SK-N-SH treated with all-trans-retinoic acid at 6 μM for 48 hours (cell line): ENCODE results near the gene ERRFI1.

Experiments
- ATAC-seq: fragments of 200-7000 bp; cut with Tn5 transposase; 3 replicates; pipeline ENCODE4 v1.9.1; 2020; ENCODE audit warnings: mild to moderate bottlenecking, moderate library complexity
- ARNTL ChIP-seq: fragments of 450-650 bp; formaldehyde crosslinking; IDR thresholded peaks from 2 replicates; pipeline ENCODE4 v1.5.0; 2020; ENCODE audit warnings: low read depth, mild to moderate bottlenecking, moderate library complexity, borderline replicate concordance
- BACH2 ChIP-seq: fragments of 250-450 bp; sonication (Bioruptor Pico); IDR thresholded peaks from 2 replicates; pipeline ENCODE4 v1.9.0; 2021; ENCODE audit warnings: mild to moderate bottlenecking, borderline replicate concordance
- CSDC2 ChIP-seq: fragments of 250-450 bp; sonication (Bioruptor Pico); IDR thresholded peaks from 2 replicates; pipeline ENCODE4 v1.5.0; 2020; ENCODE audit warnings: mild to moderate bottlenecking, moderate library complexity
- ESRRG ChIP-seq: fragments of 250-450 bp; sonication (Bioruptor Pico); IDR thresholded peaks from 2 replicates; pipeline ENCODE4 v1.6.1; 2021; ENCODE audit warnings: mild to moderate bottlenecking
- GLIS3 ChIP-seq: fragments of 250-450 bp; sonication (Bioruptor Pico); IDR thresholded peaks from 2 replicates; pipeline ENCODE4 v1.5.0; 2020; ENCODE audit warnings: mild to moderate bottlenecking, moderate library complexity
- ISL1 ChIP-seq: fragments of 250-450 bp; sonication (Bioruptor Pico); IDR thresholded peaks from 2 replicates; pipeline ENCODE4 v2.1.2; 2022; ENCODE audit warnings: mild to moderate bottlenecking, moderate library complexity
- OSR1 ChIP-seq: fragments of 250-450 bp; sonication (Bioruptor Pico); IDR thresholded peaks from 2 replicates; pipeline ENCODE4 v1.8.0; 2022; ENCODE audit warnings: moderate library complexity, mild to moderate bottlenecking, inconsistent platforms
- POU6F1 ChIP-seq: fragments of 250-450 bp; sonication (Bioruptor Pico); IDR thresholded peaks from 2 replicates; pipeline ENCODE4 v1.8.0; 2021; ENCODE audit warnings: low read depth, mild to moderate bottlenecking, moderate library complexity, borderline replicate concordance
- PPARA ChIP-seq: fragments of 250-450 bp; sonication (Bioruptor Pico); IDR thresholded peaks from 2 replicates; pipeline ENCODE4 v1.5.0; 2020; ENCODE audit warnings: mild to moderate bottlenecking, borderline replicate concordance
- RARB ChIP-seq: fragments of 250-450 bp; sonication (Bioruptor Pico); IDR thresholded peaks from 2 replicates; pipeline ENCODE4 v1.8.0; 2021; ENCODE audit warnings: mild to moderate bottlenecking, moderate library complexity
- SNAI2 ChIP-seq: fragments of 250-450 bp; sonication (Bioruptor Pico); IDR thresholded peaks from 2 replicates; pipeline ENCODE4 v1.5.0; 2020; ENCODE audit warnings: mild to moderate bottlenecking, moderate library complexity
- TCF4 ChIP-seq: fragments of 250-450 bp; sonication (Bioruptor Pico); IDR thresholded peaks from 2 replicates; pipeline ENCODE4 v1.8.0; 2021; ENCODE audit warnings: mild to moderate bottlenecking, moderate library complexity, borderline replicate concordance
- TOX ChIP-seq: fragments of 250-450 bp; sonication (Bioruptor Pico); IDR thresholded peaks from 2 replicates; pipeline ENCODE4 v1.8.0; 2021; ENCODE audit warnings: mild to moderate bottlenecking, moderate library complexity, borderline replicate concordance
- TSHZ2 ChIP-seq: fragments of 250-450 bp; sonication (Bioruptor Pico); IDR thresholded peaks from 2 replicates; pipeline ENCODE4 v1.5.0; 2020; ENCODE audit warnings: mild to moderate bottlenecking, moderate library complexity
- ZFP3 ChIP-seq: fragments of 250-450 bp; sonication (Bioruptor Pico); IDR thresholded peaks from 2 replicates; pipeline ENCODE4 v1.5.0; 2020; ENCODE audit warnings: mild to moderate bottlenecking, moderate library complexity
- ZFP30 ChIP-seq: fragments of 450-650 bp; formaldehyde crosslinking; IDR thresholded peaks from 2 replicates; pipeline ENCODE4 v1.5.0; 2022; ENCODE audit warnings: mild to moderate bottlenecking, moderate library complexity
- ZNF565 ChIP-seq: fragments of 450-650 bp; formaldehyde crosslinking; conservative IDR thresholded peaks from 2 replicates; pipeline ENCODE4 v1.5.0; 2020; ENCODE audit warnings: low read depth, mild to moderate bottlenecking, moderate library complexity
- ZNF70 ChIP-seq: fragments of 450-650 bp; formaldehyde crosslinking; IDR thresholded peaks from 2 replicates; pipeline ENCODE4 v1.5.0; 2020; ENCODE audit warnings: mild to moderate bottlenecking, moderate library complexity
- ZNF8 ChIP-seq: fragments of 450-650 bp; formaldehyde crosslinking; IDR thresholded peaks from 2 replicates; pipeline ENCODE4 v1.5.0; 2020; ENCODE audit warnings: mild to moderate bottlenecking, moderate library complexity
- TF ChIP-seq, protein P1 (sequence below): fragments of 250-450 bp; sonication (Bioruptor Pico); IDR thresholded peaks from 2 replicates; pipeline ENCODE4 v1.5.1; 2020; ENCODE audit warnings: low read depth, mild to moderate bottlenecking, moderate library complexity
- TF ChIP-seq, protein P2 (sequence below): fragments of 250-450 bp; sonication (Bioruptor Pico); IDR thresholded peaks from 2 replicates; pipeline ENCODE4 v1.8.0; 2020; ENCODE audit warnings: mild to moderate bottlenecking, moderate library complexity, borderline replicate concordance
- TF ChIP-seq, protein P3 (sequence below): fragments of 250-450 bp; sonication (Bioruptor Pico); IDR thresholded peaks from 2 replicates; pipeline ENCODE4 v1.5.1; 2021; ENCODE audit warnings: mild to moderate bottlenecking, moderate library complexity

Gene ERRFI1

GRCh38 chr1:7985851-7986612 is 40.1 kb downstream of the ERRFI1 start:
- ATAC-seq: no peak
- TF ChIP-seq OSR1 (no peak), SNAI2 (no peak), ZNF565 (no peak), POU6F1 (CRISPR knock-in tag) (no peak), ESRRG (no peak), ISL1 (CRISPR knock-in tag) (no peak), ZNF8 (CRISPR knock-in tag) (no peak), BACH2 (no peak), TOX (no peak), CSDC2 (CRISPR knock-in tag) (no peak), GLIS3 (no peak), PPARA (CRISPR knock-in tag) (no peak), ZNF70 (CRISPR knock-in tag) (no peak), ARNTL (CRISPR knock-in tag) (no peak), TSHZ2 (CRISPR knock-in tag) (no peak), RARB (CRISPR knock-in tag) (no peak)
- TF ChIP-seq, protein P1, sequence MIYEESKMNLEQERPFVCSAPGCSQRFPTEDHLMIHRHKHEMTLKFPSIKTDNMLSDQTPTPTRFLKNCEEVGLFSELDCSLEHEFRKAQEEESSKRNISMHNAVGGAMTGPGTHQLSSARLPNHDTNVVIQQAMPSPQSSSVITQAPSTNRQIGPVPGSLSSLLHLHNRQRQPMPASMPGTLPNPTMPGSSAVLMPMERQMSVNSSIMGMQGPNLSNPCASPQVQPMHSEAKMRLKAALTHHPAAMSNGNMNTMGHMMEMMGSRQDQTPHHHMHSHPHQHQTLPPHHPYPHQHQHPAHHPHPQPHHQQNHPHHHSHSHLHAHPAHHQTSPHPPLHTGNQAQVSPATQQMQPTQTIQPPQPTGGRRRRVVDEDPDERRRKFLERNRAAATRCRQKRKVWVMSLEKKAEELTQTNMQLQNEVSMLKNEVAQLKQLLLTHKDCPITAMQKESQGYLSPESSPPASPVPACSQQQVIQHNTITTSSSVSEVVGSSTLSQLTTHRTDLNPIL (CRISPR knock-in tag): no peak
- TF ChIP-seq, protein P2, sequence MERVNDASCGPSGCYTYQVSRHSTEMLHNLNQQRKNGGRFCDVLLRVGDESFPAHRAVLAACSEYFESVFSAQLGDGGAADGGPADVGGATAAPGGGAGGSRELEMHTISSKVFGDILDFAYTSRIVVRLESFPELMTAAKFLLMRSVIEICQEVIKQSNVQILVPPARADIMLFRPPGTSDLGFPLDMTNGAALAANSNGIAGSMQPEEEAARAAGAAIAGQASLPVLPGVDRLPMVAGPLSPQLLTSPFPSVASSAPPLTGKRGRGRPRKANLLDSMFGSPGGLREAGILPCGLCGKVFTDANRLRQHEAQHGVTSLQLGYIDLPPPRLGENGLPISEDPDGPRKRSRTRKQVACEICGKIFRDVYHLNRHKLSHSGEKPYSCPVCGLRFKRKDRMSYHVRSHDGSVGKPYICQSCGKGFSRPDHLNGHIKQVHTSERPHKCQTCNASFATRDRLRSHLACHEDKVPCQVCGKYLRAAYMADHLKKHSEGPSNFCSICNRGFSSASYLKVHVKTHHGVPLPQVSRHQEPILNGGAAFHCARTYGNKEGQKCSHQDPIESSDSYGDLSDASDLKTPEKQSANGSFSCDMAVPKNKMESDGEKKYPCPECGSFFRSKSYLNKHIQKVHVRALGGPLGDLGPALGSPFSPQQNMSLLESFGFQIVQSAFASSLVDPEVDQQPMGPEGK (CRISPR knock-in tag): no peak
- TF ChIP-seq, all 23 proteins: peak for 0

DNA sequence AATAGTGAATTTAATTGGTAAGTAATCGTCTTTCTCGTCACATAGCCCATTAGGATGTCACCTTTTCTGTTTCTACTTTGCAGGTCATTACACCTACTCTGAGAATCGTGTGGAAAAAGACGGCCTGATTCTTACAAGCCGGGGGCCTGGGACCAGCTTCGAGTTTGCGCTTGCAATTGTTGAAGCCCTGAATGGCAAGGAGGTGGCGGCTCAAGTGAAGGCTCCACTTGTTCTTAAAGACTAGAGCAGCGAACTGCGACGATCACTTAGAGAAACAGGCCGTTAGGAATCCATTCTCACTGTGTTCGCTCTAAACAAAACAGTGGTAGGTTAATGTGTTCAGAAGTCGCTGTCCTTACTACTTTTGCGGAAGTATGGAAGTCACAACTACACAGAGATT is 41.3 kb downstream of the ERRFI1 start:
- ATAC-seq: no peak
- no peak for TF ChIP-seq OSR1
- TF ChIP-seq POU6F1 (CRISPR knock-in tag): no peak
- TF ChIP-seq, protein P2 (CRISPR knock-in tag): no peak
- TF ChIP-seq ESRRG: no peak
- no peak for TF ChIP-seq BACH2
- no peak for TF ChIP-seq GLIS3
- no peak for TF ChIP-seq TCF4 (CRISPR knock-in tag)
- TF ChIP-seq ZNF8 (CRISPR knock-in tag): no peak
- no peak for TF ChIP-seq ZFP30 (CRISPR knock-in tag)
- TF ChIP-seq SNAI2: no peak
- TF ChIP-seq, protein P3, sequence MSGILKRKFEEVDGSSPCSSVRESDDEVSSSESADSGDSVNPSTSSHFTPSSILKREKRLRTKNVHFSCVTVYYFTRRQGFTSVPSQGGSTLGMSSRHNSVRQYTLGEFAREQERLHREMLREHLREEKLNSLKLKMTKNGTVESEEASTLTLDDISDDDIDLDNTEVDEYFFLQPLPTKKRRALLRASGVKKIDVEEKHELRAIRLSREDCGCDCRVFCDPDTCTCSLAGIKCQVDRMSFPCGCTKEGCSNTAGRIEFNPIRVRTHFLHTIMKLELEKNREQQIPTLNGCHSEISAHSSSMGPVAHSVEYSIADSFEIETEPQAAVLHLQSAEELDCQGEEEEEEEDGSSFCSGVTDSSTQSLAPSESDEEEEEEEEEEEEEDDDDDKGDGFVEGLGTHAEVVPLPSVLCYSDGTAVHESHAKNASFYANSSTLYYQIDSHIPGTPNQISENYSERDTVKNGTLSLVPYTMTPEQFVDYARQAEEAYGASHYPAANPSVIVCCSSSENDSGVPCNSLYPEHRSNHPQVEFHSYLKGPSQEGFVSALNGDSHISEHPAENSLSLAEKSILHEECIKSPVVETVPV (CRISPR knock-in tag): no peak
- TF ChIP-seq ARNTL (CRISPR knock-in tag): no peak
- TF ChIP-seq ZFP3 (CRISPR knock-in tag): no peak
- no peak for TF ChIP-seq TOX
- no peak for TF ChIP-seq ISL1 (CRISPR knock-in tag)
- TF ChIP-seq, all 23 proteins: peak for 0
